ENCODE data around the gene SLCO3A1.

GRCh38 chr15:92120094-92120795 is 266.7 kb downstream of the SLCO3A1 start:
- TF ChIP-seq EP300 (IDR thresholded peaks at IDR 0.05; ENCODE audit: low read depth) (no peak), POLR2AphosphoS5 (IDR thresholded peaks at IDR 0.05) (no peak), CTCF (IDR thresholded peaks at IDR 0.05) (no peak)

Measured in transverse colon (tissue), 4 donors.